ENCODE data around the gene NR1D2. TPM values are rescaled to one million over a fixed set of nuclear protein-coding genes. Genes with fewer than 3 reads are reported as not detected.

NR1D2 gene
- total RNA-seq, 1 experiment from 2014 or later: 24.0 TPM

DNA sequence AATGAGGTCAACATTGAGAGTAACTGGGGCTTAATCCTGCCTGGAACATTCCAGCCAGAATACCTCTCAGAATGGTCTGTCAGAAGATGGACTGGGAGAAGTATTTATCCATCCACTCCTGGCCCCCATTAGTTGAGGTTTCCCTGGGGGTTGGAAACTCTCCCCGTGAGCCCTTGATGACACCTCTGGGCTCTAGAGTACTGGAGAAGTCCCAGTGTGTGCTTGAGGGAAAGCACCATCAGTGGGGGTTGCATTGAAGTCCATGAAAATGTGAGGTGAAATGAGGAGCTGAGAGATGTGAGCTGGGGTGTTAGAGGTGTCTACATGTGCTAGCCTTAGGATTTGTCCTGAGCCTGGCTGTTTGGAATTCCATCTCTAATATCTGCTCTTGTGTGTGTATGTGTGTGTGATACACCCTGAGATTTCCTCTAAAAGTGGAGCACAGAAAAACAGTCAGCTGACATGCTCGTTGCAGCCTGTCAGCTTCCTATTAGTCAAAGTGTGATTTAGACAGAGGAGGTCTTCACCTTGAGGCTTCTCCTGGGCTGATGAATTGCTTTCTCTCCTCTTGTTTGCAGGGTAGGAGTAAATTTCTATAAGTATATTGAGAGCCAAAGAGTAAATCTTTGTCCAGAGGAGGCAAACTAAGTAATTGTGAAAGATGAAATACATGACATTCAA is 67.6 kb downstream of the NR1D2 start:
- H4K5ac ChIP-seq (ENCODE audit: insufficient read length, low read depth, low read length): no peak overlapping the region
- H3K23ac ChIP-seq (ENCODE audit: insufficient read length, low read depth, low read length): no peak overlapping the region
- no peak for DNase-seq
- no peak overlapping the region for H2BK20ac ChIP-seq (ENCODE audit: low read depth, low read length, poor library complexity, severe bottlenecking)
- no peaks in the 10 kb centered on the region for H3K27me3 Mint-ChIP-seq (ENCODE audit: low read depth)
- H3K14ac ChIP-seq (ENCODE audit: insufficient read depth, low read length): no peak overlapping the region
- no peaks in the 10 kb centered on the region for H3K4me1 ChIP-seq (ENCODE audit: insufficient read depth, low read length)
- H2BK5ac ChIP-seq (ENCODE audit: insufficient read length, low read length): no peak overlapping the region
- H3K9me3 ChIP-seq (ENCODE audit: control insufficient read depth, low read depth, low read length): no peaks in the 10 kb centered on the region
- no peak overlapping the region for H3T11ph ChIP-seq (ENCODE audit: low read length)
- H3K27me3 ChIP-seq (ENCODE audit: insufficient read depth, low read length): no peaks in the 10 kb centered on the region
- no peak overlapping the region for H3K4me2 ChIP-seq (ENCODE audit: insufficient read depth, insufficient read length, low read length)
- no peak overlapping the region for H3K56ac ChIP-seq (ENCODE audit: insufficient read length, low read depth, low read length)
- H3K27ac Mint-ChIP-seq: no peak overlapping the region
- no peak overlapping the region for H3K4ac ChIP-seq (ENCODE audit: low read depth, low read length)
- H3K4me1 Mint-ChIP-seq: no peaks in the 10 kb centered on the region
- no peaks in the 10 kb centered on the region for H3K79me1 ChIP-seq (ENCODE audit: insufficient read depth, low read depth, low read length, poor library complexity, severe bottlenecking)
- no peak overlapping the region for H2BK120ac ChIP-seq (ENCODE audit: low read depth, low read length, poor library complexity, severe bottlenecking)
- no CpG with 5 or more reads among the region's 2 CpGs for WGBS (ENCODE audit: extremely low coverage, insufficient read length, low lambda C conversion rate)
- no peaks in the 10 kb centered on the region for H3K9me3 Mint-ChIP-seq
- H3K36me3 Mint-ChIP-seq (ENCODE audit: insufficient read depth in 1 of 3, low read depth in 3 of 3): no peaks in the 10 kb centered on the region
- H3K79me2 ChIP-seq (ENCODE audit: insufficient read depth, low read length): no peaks in the 10 kb centered on the region
- no peaks in the 10 kb centered on the region for H4K20me1 ChIP-seq (ENCODE audit: control insufficient read depth, insufficient read depth, insufficient read length)
- no peak overlapping the region for H2BK12ac ChIP-seq (ENCODE audit: insufficient read length, low read depth, low read length)
- no peak overlapping the region for H4K8ac ChIP-seq (replicated peaks; ENCODE audit: insufficient read length, low read depth, low read length)
- H3K9ac ChIP-seq (ENCODE audit: extremely low read depth, insufficient read length, low read length): no peak overlapping the region
- no peak overlapping the region for H3K18ac ChIP-seq (ENCODE audit: insufficient read length, low read depth, low read length)
- H3K27ac ChIP-seq (ENCODE audit: insufficient read length, low read depth, low read length): no peak overlapping the region
- no peak overlapping the region for H4K91ac ChIP-seq (ENCODE audit: insufficient read length, low read depth, low read length)
- H3K4me3 Mint-ChIP-seq: no peak overlapping the region
- no peak overlapping the region for H2AFZ ChIP-seq (ENCODE audit: low read length)
- no peak overlapping the region for H2AK5ac ChIP-seq (ENCODE audit: insufficient read length, low read length)
- H2BK15ac ChIP-seq (ENCODE audit: low read depth, low read length): no peak overlapping the region
- no peaks in the 10 kb centered on the region for H3K23me2 ChIP-seq (ENCODE audit: insufficient read length, low read depth, low read length, poor library complexity, severe bottlenecking)
- no peak for TF ChIP-seq CTCF (conservative IDR thresholded peaks at IDR 0.05)
